Ovary (tissue), 3 donors: ENCODE results near the gene EFHB.
"Not testable (repeated sequence)": the region's sequence is repeated elsewhere in the genome, so short reads cannot be mapped to it uniquely, and the experiment has no call there.

Source experiments
- CTCF ChIP-seq, 3 donors: fragments of 450-650 bp in 2 of 3; fragments of 200-600 bp in 1 of 3; IDR thresholded peaks; one replicate each; pipeline versions ENCODE4 v1.5.1 to v1.8.0; 2016 to 2022; ENCODE audit warnings: antibody characterized with exemption in 3 of 3, mild to moderate bottlenecking in 1 of 3
- EP300 ChIP-seq: sonication (generic); formaldehyde crosslinking; IDR thresholded peaks from one replicate; pipeline ENCODE4 v1.6.1; 2017; ENCODE audit warnings: antibody characterized with exemption
- POLR2A ChIP-seq: fragments of 450-650 bp; IDR thresholded peaks from one replicate; pipeline ENCODE4 v1.6.1; 2017; ENCODE audit warnings: antibody characterized with exemption, mild to moderate bottlenecking, moderate library complexity
- donor health status: DM: no; HTN: no; CAD: no.

GRCh38 chr3:19899833-19900232, 34.2 kb downstream of the EFHB start:
- TF ChIP-seq CTCF (IDR thresholded peaks at IDR 0.05); POLR2A; EP300: not testable (repeated sequence)
